ENCODE results near the gene TP53I11. TPM values are rescaled to one million over a fixed set of nuclear protein-coding genes. Genes with fewer than 3 reads are reported as not detected.

The TP53I11 gene
- total RNA-seq, 1 experiment from 2014 or later = 46.9 TPM

DNA sequence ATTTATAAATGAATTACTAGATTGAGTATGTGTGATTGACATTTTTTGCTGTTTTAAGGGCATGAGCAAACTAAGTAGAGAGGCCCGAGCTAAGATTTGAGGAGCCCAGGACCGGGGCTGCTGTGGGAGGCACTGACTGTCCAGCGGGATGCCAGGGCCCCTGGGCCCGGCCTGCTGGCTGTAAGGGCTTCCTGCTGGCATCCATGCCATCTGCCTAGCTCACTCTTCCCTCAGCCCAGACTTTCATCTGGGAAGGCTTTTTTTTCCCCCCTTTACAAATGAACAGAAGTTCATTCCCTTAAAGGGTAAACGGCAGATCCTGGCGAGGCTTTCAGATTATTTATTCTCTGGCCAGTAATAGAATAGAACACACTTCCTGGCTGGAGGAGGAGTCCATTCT lies 16.0 kb upstream of the TP53I11 start:
- no peak overlapping the region for H3K4me2 ChIP-seq (ENCODE audit: low read length)
- H3K4me3 ChIP-seq (replicated peaks in 1 of 2; ENCODE audit: low read depth in 1 of 2, low read length in 2 of 2) = no peak overlapping the region
- CTCF ChIA-PET = interaction anchor here (1.2 kb wide), 1 partner anchor 12 kb away, joined by 3 read pairs; no protein-coding TSS in a partner anchor
- RAD21 ChIA-PET (ENCODE audit: low non-redundant PET in 1 of 2, low total read pairs in 2 of 2, uncharacterized antibody in 2 of 2, unreplicated experiment in 2 of 2) = no interaction called here
- intact Hi-C loops (cut with micrococcal nuclease) = no loop called here
- H3K36me3 ChIP-seq (ENCODE audit: control insufficient read depth in 1 of 2, insufficient read depth in 2 of 2, low read length in 2 of 2) = no peaks in the 10 kb centered on the region
- H4K20me1 ChIP-seq (ENCODE audit: insufficient read depth) = no peaks in the 10 kb centered on the region
- H2AFZ ChIP-seq (ENCODE audit: low read depth, low read length, poor library complexity, severe bottlenecking) = no peak overlapping the region
- no TSS peak for BruUV-seq (replicated peaks)
- ATAC-seq (no peak), DNase-seq (ENCODE audit: low read depth, low spot score) (no peak)
- no peaks in the 10 kb centered on the region for H3K9me2 ChIP-seq (ENCODE audit: insufficient read depth)
- no peaks in the 10 kb centered on the region for H3K9me3 ChIP-seq (ENCODE audit: control insufficient read depth in 1 of 2, insufficient read depth in 1 of 2, low read depth in 1 of 2, low read length in 2 of 2)
- TF ChIP-seq, protein P1, sequence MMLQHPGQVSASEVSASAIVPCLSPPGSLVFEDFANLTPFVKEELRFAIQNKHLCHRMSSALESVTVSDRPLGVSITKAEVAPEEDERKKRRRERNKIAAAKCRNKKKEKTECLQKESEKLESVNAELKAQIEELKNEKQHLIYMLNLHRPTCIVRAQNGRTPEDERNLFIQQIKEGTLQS (IDR thresholded peaks at IDR 0.05) = no peak
- TF ChIP-seq ZNF274 (IDR thresholded peaks at IDR 0.05; ENCODE audit: low read depth, low read length) (no peak), SRF (IDR thresholded peaks at IDR 0.05; ENCODE audit: low read depth) (no peak), FOSL1 (IDR thresholded peaks at IDR 0.05; ENCODE audit: low read depth) (no peak), JUND (IDR thresholded peaks at IDR 0.05) (no peak), ELF1 (IDR thresholded peaks at IDR 0.05; ENCODE audit: borderline replicate concordance, low read depth) (no peak), TCF7L2 (IDR thresholded peaks at IDR 0.05; ENCODE audit: borderline replicate concordance, extremely low read depth, insufficient read depth, insufficient read length) (no peak), CBX3 (IDR thresholded peaks at IDR 0.05; ENCODE audit: low read depth) (no peak), POLR2A (IDR thresholded peaks at IDR 0.05; ENCODE audit: borderline replicate concordance, extremely low read depth, insufficient read depth, insufficient read length) (no peak), RAD21 (IDR thresholded peaks at IDR 0.05; ENCODE audit: low read depth) (no peak), EGR1 (IDR thresholded peaks at IDR 0.05; ENCODE audit: low read depth) (no peak)
- TF ChIP-seq, protein P2, sequence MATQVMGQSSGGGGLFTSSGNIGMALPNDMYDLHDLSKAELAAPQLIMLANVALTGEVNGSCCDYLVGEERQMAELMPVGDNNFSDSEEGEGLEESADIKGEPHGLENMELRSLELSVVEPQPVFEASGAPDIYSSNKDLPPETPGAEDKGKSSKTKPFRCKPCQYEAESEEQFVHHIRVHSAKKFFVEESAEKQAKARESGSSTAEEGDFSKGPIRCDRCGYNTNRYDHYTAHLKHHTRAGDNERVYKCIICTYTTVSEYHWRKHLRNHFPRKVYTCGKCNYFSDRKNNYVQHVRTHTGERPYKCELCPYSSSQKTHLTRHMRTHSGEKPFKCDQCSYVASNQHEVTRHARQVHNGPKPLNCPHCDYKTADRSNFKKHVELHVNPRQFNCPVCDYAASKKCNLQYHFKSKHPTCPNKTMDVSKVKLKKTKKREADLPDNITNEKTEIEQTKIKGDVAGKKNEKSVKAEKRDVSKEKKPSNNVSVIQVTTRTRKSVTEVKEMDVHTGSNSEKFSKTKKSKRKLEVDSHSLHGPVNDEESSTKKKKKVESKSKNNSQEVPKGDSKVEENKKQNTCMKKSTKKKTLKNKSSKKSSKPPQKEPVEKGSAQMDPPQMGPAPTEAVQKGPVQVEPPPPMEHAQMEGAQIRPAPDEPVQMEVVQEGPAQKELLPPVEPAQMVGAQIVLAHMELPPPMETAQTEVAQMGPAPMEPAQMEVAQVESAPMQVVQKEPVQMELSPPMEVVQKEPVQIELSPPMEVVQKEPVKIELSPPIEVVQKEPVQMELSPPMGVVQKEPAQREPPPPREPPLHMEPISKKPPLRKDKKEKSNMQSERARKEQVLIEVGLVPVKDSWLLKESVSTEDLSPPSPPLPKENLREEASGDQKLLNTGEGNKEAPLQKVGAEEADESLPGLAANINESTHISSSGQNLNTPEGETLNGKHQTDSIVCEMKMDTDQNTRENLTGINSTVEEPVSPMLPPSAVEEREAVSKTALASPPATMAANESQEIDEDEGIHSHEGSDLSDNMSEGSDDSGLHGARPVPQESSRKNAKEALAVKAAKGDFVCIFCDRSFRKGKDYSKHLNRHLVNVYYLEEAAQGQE (IDR thresholded peaks at IDR 0.05; ENCODE audit: low read depth) = no peak
- TF ChIP-seq, protein P3, sequence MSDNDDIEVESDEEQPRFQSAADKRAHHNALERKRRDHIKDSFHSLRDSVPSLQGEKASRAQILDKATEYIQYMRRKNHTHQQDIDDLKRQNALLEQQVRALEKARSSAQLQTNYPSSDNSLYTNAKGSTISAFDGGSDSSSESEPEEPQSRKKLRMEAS (IDR thresholded peaks at IDR 0.05) = no peak
- no peaks in the 10 kb centered on the region for H3K79me2 ChIP-seq (ENCODE audit: insufficient read depth, low read length)
- no peaks in the 10 kb centered on the region for H3K27me3 ChIP-seq (ENCODE audit: insufficient read depth, low read length)
- H3K9ac ChIP-seq (ENCODE audit: low read length) = no peak overlapping the region
- POLR2A ChIA-PET = no interaction called here
- no peak overlapping the region for H3K27ac ChIP-seq (ENCODE audit: low read depth, low read length)
- no peaks in the 10 kb centered on the region for H3K4me1 ChIP-seq (ENCODE audit: control insufficient read depth in 1 of 2, insufficient read depth in 2 of 2, low read length in 2 of 2)

Data from HCT116 (cell line).